Gastroesophageal sphincter (tissue), 3 donors: ENCODE results near the gene TMEM198.

Experiments
- EP300 ChIP-seq: sonication (generic); formaldehyde crosslinking; IDR thresholded peaks from one replicate; pipeline ENCODE4 v1.6.1; 2017; ENCODE audit warnings: antibody characterized with exemption, mild to moderate bottlenecking
- POLR2A ChIP-seq, 2 donors: fragments of 450-650 bp; IDR thresholded peaks; one replicate each; pipeline ENCODE4 v1.6.1; 2017; ENCODE audit warnings: antibody characterized with exemption in 2 of 2, mild to moderate bottlenecking in 2 of 2, moderate library complexity in 1 of 2
- TF ChIP-seq, protein P1 (sequence below), 4 experiments: fragments of 200-600 bp in 2 of 4; fragments of 450-650 bp in 2 of 4; sonication (generic) in 1 of 4; IDR thresholded peaks; one replicate each; pipeline ENCODE4 v1.5.1; 2017 to 2019; ENCODE audit warnings: antibody characterized with exemption in 4 of 4, mild to moderate bottlenecking in 2 of 4, moderate library complexity in 2 of 4

DNA sequence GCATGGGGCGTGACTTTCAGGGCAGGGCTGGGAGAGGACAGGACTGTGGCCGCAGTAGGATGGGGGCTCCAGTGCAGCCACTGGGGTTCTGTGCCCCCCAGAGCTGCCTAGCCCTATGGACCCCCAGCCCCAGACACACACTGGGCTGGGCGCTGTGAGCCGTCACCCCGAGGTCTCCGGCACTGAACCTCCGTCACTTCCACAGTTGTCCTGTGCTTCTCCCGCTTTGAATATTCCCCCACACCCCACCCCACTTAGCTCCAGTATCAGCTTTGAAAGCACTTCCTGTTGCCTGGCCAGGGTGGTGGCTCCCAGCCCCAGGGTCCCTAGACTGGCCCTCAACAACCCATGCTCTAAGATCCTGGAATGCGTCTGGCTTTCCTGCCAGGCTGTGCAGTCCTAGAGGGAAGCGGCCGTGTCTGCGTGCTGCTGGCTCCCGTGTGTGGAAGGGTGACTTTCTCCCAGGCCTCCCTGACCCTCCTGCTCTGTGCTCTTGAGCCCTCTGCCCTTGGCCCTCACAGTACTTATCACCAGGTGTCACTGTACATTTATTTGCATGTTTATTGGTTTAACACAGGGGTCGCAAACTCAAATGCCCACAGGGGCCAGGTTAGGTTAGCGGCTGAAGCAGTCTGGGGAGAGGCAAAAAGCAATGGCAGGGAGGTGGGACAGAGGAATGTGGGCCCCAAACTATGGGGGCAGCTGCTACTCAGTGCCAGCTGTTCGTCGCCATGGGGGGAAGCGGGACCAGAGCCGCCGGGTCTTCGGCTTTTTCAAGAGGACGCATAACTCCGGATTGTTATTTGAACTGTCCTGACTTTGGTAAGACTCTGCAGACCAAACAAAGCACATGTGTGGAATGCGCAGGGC lies 17.6 kb downstream of the TMEM198 start:
- TF ChIP-seq, protein P1, sequence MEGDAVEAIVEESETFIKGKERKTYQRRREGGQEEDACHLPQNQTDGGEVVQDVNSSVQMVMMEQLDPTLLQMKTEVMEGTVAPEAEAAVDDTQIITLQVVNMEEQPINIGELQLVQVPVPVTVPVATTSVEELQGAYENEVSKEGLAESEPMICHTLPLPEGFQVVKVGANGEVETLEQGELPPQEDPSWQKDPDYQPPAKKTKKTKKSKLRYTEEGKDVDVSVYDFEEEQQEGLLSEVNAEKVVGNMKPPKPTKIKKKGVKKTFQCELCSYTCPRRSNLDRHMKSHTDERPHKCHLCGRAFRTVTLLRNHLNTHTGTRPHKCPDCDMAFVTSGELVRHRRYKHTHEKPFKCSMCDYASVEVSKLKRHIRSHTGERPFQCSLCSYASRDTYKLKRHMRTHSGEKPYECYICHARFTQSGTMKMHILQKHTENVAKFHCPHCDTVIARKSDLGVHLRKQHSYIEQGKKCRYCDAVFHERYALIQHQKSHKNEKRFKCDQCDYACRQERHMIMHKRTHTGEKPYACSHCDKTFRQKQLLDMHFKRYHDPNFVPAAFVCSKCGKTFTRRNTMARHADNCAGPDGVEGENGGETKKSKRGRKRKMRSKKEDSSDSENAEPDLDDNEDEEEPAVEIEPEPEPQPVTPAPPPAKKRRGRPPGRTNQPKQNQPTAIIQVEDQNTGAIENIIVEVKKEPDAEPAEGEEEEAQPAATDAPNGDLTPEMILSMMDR (IDR thresholded peaks at IDR 0.05) = no peak
- TF ChIP-seq POLR2A (IDR thresholded peaks at IDR 0.05) (no peak), EP300 (no peak)
